Measurements from ENCODE around the gene SIDT2. TPM values are rescaled to one million over a fixed set of nuclear protein-coding genes. Genes with fewer than 3 reads are reported as not detected.

The SIDT2 gene
- total RNA-seq, 4 donors from 2014 or later = 72.6 to 132 (median 125) TPM

DNA sequence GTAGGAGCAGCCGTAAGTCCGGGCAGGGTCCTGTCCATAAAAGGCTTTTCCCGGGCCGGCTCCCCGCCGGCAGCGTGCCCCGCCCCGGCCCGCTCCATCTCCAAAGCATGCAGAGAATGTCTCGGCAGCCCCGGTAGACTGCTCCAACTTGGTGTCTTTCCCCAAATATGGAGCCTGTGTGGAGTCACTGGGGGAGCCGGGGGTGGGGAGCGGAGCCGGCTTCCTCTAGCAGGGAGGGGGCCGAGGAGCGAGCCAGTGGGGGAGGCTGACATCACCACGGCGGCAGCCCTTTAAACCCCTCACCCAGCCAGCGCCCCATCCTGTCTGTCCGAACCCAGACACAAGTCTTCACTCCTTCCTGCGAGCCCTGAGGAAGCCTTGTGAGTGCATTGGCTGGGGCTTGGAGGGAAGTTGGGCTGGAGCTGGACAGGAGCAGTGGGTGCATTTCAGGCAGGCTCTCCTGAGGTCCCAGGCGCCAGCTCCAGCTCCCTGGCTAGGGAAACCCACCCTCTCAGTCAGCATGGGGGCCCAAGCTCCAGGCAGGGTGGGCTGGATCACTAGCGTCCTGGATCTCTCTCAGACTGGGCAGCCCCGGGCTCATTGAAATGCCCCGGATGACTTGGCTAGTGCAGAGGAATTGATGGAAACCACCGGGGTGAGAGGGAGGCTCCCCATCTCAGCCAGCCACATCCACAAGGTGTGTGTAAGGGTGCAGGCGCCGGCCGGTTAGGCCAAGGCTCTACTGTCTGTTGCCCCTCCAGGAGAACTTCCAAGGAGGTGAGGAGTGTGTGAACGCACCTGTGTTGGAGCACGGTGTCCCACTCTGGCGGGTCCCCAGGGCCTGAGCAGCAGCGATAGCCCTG is 20.7 kb downstream of the SIDT2 start, which contains the start of gene TAGLN:
Gene TAGLN, plus strand, starts transcription at position 318 of the 863 bp plus-strand sequence. CDS start 3,644 bp downstream, outside the sequence.
- Histone ChIP-seq H3K27me3 (no peaks in the 10 kb centered on the region), H3K4me1 (peaks cover 0 to 59% (median 17%) of the 10 kb centered on the region in 4 donors), H3K27ac (peak within 1 kb of the TSS; percentile 80 to 92 (median 88)), H3K4me3 (peak within 1 kb of the TSS; percentile 28 to 60 (median 56)), H3K9me3 (no peaks in the 10 kb centered on the region), H3K36me3 (peaks cover 0 to 67% (median 2%) of the 10 kb centered on the region in 3 donors)
- TF ChIP-seq, protein P1, sequence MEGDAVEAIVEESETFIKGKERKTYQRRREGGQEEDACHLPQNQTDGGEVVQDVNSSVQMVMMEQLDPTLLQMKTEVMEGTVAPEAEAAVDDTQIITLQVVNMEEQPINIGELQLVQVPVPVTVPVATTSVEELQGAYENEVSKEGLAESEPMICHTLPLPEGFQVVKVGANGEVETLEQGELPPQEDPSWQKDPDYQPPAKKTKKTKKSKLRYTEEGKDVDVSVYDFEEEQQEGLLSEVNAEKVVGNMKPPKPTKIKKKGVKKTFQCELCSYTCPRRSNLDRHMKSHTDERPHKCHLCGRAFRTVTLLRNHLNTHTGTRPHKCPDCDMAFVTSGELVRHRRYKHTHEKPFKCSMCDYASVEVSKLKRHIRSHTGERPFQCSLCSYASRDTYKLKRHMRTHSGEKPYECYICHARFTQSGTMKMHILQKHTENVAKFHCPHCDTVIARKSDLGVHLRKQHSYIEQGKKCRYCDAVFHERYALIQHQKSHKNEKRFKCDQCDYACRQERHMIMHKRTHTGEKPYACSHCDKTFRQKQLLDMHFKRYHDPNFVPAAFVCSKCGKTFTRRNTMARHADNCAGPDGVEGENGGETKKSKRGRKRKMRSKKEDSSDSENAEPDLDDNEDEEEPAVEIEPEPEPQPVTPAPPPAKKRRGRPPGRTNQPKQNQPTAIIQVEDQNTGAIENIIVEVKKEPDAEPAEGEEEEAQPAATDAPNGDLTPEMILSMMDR (IDR thresholded peaks at IDR 0.05) = no peak
- peak; percentile 65 to 84 for TF ChIP-seq EP300 (IDR thresholded peaks at IDR 0.05)
- TF ChIP-seq POLR2A (IDR thresholded peaks at IDR 0.05) = peak; percentile 30 to 74
- 16 to 32% methylated on average over 22 to 24 of the region's 34 CpGs for WGBS, 2 donors
- DNase-seq (ENCODE audit: low spot score in 2 of 2) = peak; percentile 66 to 71

DNA sequence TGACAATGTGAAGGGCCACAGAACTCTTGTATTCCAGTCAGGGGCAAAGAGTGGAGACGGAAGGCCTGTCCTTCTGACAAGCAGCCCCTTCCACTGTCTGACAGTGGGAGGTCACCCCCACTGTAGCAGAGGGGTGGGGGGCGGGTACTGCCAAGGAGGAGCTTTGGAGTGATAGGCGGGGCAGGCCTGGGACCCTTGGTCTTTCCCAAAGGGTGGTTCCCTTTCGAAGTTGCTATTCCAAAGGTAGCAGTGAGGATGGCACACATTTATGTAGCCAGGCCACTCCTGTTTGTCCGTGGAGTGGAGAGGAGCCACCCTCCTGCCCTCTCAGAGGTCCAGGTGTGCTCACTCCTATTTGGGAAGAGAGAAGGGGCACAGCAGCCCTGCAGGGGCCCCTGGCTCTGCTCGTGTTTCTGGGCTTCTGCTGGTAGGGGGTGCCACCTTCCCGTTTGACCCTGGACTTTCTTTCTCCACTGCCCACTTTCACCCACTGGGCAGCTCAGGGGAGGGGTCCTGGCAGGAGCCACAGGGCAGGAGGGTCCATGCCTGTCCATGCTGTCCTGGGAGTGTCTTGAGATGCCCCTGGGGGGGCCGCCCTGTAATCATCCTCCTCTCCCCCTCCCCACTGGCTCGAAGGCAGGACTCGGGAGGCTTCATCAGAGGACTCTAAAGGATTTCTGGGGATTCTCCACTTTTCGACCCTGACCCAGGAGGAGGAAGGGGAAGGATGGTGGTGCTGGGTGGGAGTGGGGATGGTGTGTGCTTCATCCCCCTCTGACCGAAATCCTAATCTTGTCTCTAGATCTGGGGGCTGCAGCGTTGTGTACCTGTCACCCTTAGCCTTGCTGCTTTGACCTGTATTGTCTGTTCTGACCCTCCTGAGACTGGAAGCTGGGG is 21.6 kb downstream of the SIDT2 start:
- 46 to 48% methylated on average over 10 to 13 of the region's 13 CpGs for WGBS, 2 donors
- TF ChIP-seq, protein P1 (IDR thresholded peaks at IDR 0.05) = no peak
- no peak for TF ChIP-seq EP300 (IDR thresholded peaks at IDR 0.05)
- peak in 1 of 2 donors; percentile 31 for TF ChIP-seq POLR2A (IDR thresholded peaks at IDR 0.05)
- Histone ChIP-seq H3K4me3 (peak overlapping the region; percentile 28 to 60 (median 56)), H3K27ac (peak overlapping the region; percentile 80 to 92 (median 88)), H3K9me3 (no peaks in the 10 kb centered on the region), H3K27me3 (no peaks in the 10 kb centered on the region), H3K4me1 (peaks cover 0 to 63% (median 17%) of the 10 kb centered on the region in 4 donors), H3K36me3 (peaks cover 0 to 70% (median 0%) of the 10 kb centered on the region in 3 donors)
- no peak for DNase-seq (ENCODE audit: low spot score in 2 of 2)

DNA sequence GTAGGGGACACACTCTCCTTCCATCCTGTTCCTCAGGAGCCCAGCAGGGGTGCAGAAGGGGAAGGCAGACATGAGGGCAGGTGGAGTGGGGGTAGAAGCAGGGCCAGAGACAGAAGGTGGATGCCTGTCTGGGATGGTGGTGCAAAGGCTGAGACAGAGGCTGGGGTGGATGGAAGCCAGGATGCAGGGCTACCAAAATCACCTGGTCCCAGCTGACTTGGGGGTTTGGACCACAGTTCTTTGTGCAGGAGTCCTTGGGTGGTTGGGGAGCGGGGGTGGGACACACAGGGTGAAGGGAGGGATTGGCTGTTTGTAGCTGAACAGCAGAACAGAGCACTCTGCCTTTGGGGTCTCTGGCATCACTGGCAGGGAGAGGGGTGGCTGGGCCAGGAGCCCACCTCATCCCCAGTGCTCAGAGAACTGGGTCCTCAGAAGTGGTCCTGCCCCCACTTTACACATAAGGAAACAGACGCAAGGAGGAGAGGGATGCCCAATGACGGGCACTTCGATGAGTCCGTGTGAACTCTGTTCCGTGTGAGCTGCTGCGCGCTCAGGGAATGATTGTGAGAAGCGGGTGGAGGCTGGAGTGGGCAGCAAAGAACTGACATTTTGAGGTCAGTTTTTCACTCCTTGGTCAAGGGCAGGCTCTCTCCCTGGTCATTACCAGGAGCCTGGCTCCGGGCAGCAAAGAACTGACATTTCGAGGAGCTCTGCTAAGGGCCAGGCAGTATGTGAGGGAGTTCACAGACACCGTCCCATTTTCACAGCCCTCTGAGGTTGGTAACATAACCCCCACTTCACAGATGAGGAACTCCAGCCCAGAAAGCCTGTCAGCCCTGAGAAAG is 22.5 kb downstream of the SIDT2 start:
- DNase-seq (ENCODE audit: low spot score in 2 of 2) = no peak
- H3K4me1 ChIP-seq = peaks cover 0 to 67% (median 17%) of the 10 kb centered on the region in 4 donors
- peak overlapping the region; percentile 80 to 92 (median 88) for H3K27ac ChIP-seq
- H3K9me3 ChIP-seq = no peaks in the 10 kb centered on the region
- peak overlapping the region; percentile 28 to 60 (median 56) for H3K4me3 ChIP-seq
- TF ChIP-seq, protein P1 (IDR thresholded peaks at IDR 0.05) = no peak
- TF ChIP-seq POLR2A (IDR thresholded peaks at IDR 0.05) (no peak), EP300 (IDR thresholded peaks at IDR 0.05) (no peak)
- H3K36me3 ChIP-seq = peaks cover 0 to 67% (median 0%) of the 10 kb centered on the region in 3 donors
- WGBS, 2 donors = 40 to 53% methylated on average over 12 of the region's 12 CpGs
- H3K27me3 ChIP-seq = no peaks in the 10 kb centered on the region

DNA sequence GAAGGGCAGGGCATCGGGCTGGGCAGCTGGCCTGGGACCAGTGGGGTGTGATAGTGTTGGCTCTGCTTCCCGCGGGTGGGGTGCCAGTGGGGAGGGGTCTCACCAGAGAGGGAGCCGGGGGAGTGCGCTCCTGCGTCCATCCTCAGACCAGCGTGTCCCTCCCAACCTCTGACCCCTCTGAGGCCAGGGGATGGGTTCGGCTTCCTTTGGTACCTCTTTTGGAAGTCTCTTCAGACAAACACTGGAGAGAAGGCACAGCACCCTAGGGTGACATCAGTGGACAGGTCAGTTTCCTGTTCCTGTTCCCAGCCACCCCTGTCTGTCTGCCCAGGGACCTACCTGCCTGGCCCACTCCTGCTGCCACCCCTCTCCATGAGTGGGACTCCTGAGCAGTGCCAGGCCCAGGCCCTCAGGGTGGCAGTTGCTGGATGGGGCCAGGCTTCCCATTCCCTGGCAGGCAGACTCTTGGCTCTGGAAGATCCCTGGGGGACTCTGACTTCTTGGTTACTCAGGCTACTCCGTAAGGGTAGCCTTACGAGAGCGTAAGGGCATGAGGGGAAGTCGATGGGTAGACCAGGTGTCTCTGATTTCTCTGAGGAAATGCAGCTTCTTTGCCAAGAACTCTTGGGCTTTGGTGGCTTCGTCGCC is 23.2 kb downstream of the SIDT2 start:
- DNase-seq (ENCODE audit: low spot score in 2 of 2) = no peak
- H3K36me3 ChIP-seq = peaks cover 0 to 62% (median 0%) of the 10 kb centered on the region in 3 donors
- TF ChIP-seq, protein P1 (IDR thresholded peaks at IDR 0.05) = no peak
- TF ChIP-seq EP300 (IDR thresholded peaks at IDR 0.05) (no peak), POLR2A (IDR thresholded peaks at IDR 0.05) (no peak)

More for the DNA sequence above, 23.2 kb downstream of the SIDT2 start:
- no peaks in the 10 kb centered on the region for H3K9me3 ChIP-seq
- H3K27ac ChIP-seq = peak overlapping the region; percentile 80 to 92 (median 88)
- H3K4me1 ChIP-seq = peaks cover 0 to 67% (median 17%) of the 10 kb centered on the region in 4 donors
- WGBS, 2 donors = 47 to 52% methylated on average over 12 to 14 of the region's 14 CpGs
- H3K4me3 ChIP-seq = peak overlapping the region; percentile 28 to 60 (median 56)
- H3K27me3 ChIP-seq = no peaks in the 10 kb centered on the region

Data from tibial nerve (tissue), 4 donors.